ENCODE data around the gene FHOD1. TPM values are rescaled to one million over a fixed set of nuclear protein-coding genes. Genes with fewer than 3 reads are reported as not detected.

The FHOD1 gene
- total and polyA plus RNA-seq, 2 of the 13 experiments (the other 11 are each of a cell fraction or from before 2014, with no cell fraction given) = 20.0 to 20.8 TPM

GRCh38 chr16:67279296-67280089 is 32.2 kb upstream of the FHOD1 start, which contains the start of gene PLEKHG4 (continued):
- TF ChIP-seq ZNF136 (CRISPR knock-in tag; IDR thresholded peaks at IDR 0.05; ENCODE audit: low read depth) (no peak), ZNF468 (CRISPR knock-in tag; IDR thresholded peaks at IDR 0.05) (peak; percentile 90; the same call in 1 of the 2 replicates), ETV5 (CRISPR knock-in tag; IDR thresholded peaks at IDR 0.05; ENCODE audit: borderline replicate concordance) (no peak), JUNB (CRISPR knock-in tag; IDR thresholded peaks at IDR 0.05; ENCODE audit: borderline replicate concordance) (peak; percentile 35; the same call in 1 of the 2 replicates), ZNF564 (CRISPR knock-in tag; IDR thresholded peaks at IDR 0.05) (peak; percentile 83; the same call in 1 of the 2 replicates), ZNF20 (CRISPR knock-in tag; IDR thresholded peaks at IDR 0.05) (no peak), ATF7-NPFF (CRISPR knock-in tag; IDR thresholded peaks at IDR 0.05; ENCODE audit: low read depth) (peak; percentile 95), ZNF30 (CRISPR knock-in tag; IDR thresholded peaks at IDR 0.05) (0 out of 2 replicates have a peak, but pooled peaks have one; percentile 55), FOXK2 (IDR thresholded peaks at IDR 0.05) (no peak), ZNF781 (CRISPR knock-in tag; IDR thresholded peaks at IDR 0.05; ENCODE audit: borderline replicate concordance, not compliant biosample characterization) (no peak), POGK (CRISPR knock-in tag; conservative IDR thresholded peaks at IDR 0.05) (peak; percentile 84), STAG1 (CRISPR knock-in tag; IDR thresholded peaks at IDR 0.05) (peak; percentile 63), ZFP90 (CRISPR knock-in tag; IDR thresholded peaks at IDR 0.05; ENCODE audit: borderline replicate concordance) (peak; percentile 43; the same call in 1 of the 2 replicates), MIER2 (CRISPR knock-in tag; IDR thresholded peaks at IDR 0.05) (no peak), MED8 (CRISPR knock-in tag; IDR thresholded peaks at IDR 0.05; ENCODE audit: insufficient replicate concordance) (peak; percentile 66), ZNF3 (CRISPR knock-in tag; IDR thresholded peaks at IDR 0.05) (no peak), TEAD3 (CRISPR knock-in tag; optimal IDR thresholded peaks at IDR 0.05; ENCODE audit: borderline replicate concordance) (peak; percentile 21), HES4 (CRISPR knock-in tag; IDR thresholded peaks at IDR 0.05; ENCODE audit: borderline replicate concordance) (0 out of 2 replicates have a peak, but pooled peaks have one; percentile 43), ZNF598 (CRISPR knock-in tag; IDR thresholded peaks at IDR 0.05; ENCODE audit: borderline replicate concordance) (peak; percentile 79; the same call in 1 of the 2 replicates), HNRNPLL (IDR thresholded peaks at IDR 0.05; ENCODE audit: low read depth, low read length, poor library complexity, severe bottlenecking) (peak; percentile 59), CHD2 (IDR thresholded peaks at IDR 0.05; ENCODE audit: low read depth, low read length) (no peak), CBFB (CRISPR knock-in tag; IDR thresholded peaks at IDR 0.05) (no peak), ZNF138 (CRISPR knock-in tag; IDR thresholded peaks at IDR 0.05; ENCODE audit: low read depth) (peak; percentile 42; the same call in 1 of the 2 replicates), ZNF563 (CRISPR knock-in tag; IDR thresholded peaks at IDR 0.05) (0 out of 2 replicates have a peak, but pooled peaks have one; percentile 86)
- TF ChIP-seq, protein P1, sequence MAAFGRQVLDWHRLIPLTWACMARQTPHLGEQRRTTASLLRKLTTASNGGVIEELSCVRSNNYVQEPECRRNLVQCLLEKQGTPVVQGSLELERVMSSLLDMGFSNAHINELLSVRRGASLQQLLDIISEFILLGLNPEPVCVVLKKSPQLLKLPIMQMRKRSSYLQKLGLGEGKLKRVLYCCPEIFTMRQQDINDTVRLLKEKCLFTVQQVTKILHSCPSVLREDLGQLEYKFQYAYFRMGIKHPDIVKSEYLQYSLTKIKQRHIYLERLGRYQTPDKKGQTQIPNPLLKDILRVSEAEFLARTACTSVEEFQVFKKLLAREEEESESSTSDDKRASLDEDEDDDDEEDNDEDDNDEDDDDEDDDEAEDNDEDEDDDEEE (CRISPR knock-in tag; IDR thresholded peaks at IDR 0.05) = peak; percentile 93; the same call in 1 of the 2 replicates
- TF ChIP-seq, protein P2, sequence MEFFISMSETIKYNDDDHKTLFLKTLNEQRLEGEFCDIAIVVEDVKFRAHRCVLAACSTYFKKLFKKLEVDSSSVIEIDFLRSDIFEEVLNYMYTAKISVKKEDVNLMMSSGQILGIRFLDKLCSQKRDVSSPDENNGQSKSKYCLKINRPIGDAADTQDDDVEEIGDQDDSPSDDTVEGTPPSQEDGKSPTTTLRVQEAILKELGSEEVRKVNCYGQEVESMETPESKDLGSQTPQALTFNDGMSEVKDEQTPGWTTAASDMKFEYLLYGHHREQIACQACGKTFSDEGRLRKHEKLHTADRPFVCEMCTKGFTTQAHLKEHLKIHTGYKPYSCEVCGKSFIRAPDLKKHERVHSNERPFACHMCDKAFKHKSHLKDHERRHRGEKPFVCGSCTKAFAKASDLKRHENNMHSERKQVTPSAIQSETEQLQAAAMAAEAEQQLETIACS (CRISPR knock-in tag; IDR thresholded peaks at IDR 0.05) = 0 out of 2 replicates have a peak, but pooled peaks have one; percentile 16
